Measurements from ENCODE around the gene AUP1. TPM values are rescaled to one million over a fixed set of nuclear protein-coding genes. Genes with fewer than 3 reads are reported as not detected.

The AUP1 gene
- 10 to 100 TPM; 33.6 to 74.5 (median 49.8) TPM for total RNA-seq
- 100 to 1,000 TPM in 1 of 2 donors, 10 to 100 TPM in 1; 77.9 to 168 TPM for polyA plus RNA-seq
- long read RNA-seq, donor 1, transcript AUP1-201 (12 exons, 1,695 nt), result major isoform, 77 of 114 reads
- long read RNA-seq, donor 1, partial matches to known transcripts, result 8 of 114 reads
- long read RNA-seq, donor 1, other reads (novel, unspliced or antisense), result 23 of 114 reads
- long read RNA-seq, donor 2, transcript AUP1-201 (12 exons, 1,695 nt), result major isoform, 455 of 523 reads
- long read RNA-seq, donor 2, transcript AUP1-202 (12 exons, 1,581 nt), result minor isoform, 9 of 523 reads
- long read RNA-seq, donor 2, partial matches to known transcripts, result 14 of 523 reads
- long read RNA-seq, donor 2, other reads (novel, unspliced or antisense), result 42 of 523 reads
- long read RNA-seq, donor 3, transcript AUP1-201 (12 exons, 1,695 nt), result major isoform, 95 of 131 reads
- long read RNA-seq, donor 3, partial matches to known transcripts, result 12 of 131 reads
- long read RNA-seq, donor 3, other reads (novel, unspliced or antisense), result 17 of 131 reads

GRCh38 chr2:74529357-74530238 lies at the start of gene AUP1, which contains the start of gene HTRA2:
Gene AUP1 (minus strand): TSS chr2:74529706. CDS start chr2:74529629, 77 bp downstream.
Gene HTRA2 (plus strand): TSS chr2:74529933. CDS start chr2:74530007, 74 bp downstream.
- peak; percentile 99 for DNase-seq
- 0 to 1% (median 0%) methylated on average over 57 to 87 of the region's 87 CpGs for WGBS, 4 donors
- Histone ChIP-seq H3K36me3 (peaks cover 0 to 61% (median 51%) of the 10 kb centered on the region in 9 donors), H3K27ac (peak within 1 kb of the TSS; percentile 78 to 95 (median 90)), H3K27me3 (no peaks in the 10 kb centered on the region), H3K9me3 (no peaks in the 10 kb centered on the region), H3K4me1 (peaks cover 5 to 36% (median 26%) of the 10 kb centered on the region in 12 donors), H3K4me3 (peak within 1 kb of the TSS; percentile 66 to 99 (median 84))
- intact Hi-C loops (cut with DNase I), result loop anchor here in 8 of 10 donors (1.0 to 10.0 kb wide), 12 partner anchors 17 to 58 kb away; partner anchors contain the start of genes TTC31 (in 5 of the 8), CCDC142 (in 2 of the 8), PCGF1 (in 2 of the 8) and DOK1 (in 1 of the 8)
- peak; percentile 96 to 98 (median 96) for ATAC-seq
- TF ChIP-seq CTCF (IDR thresholded peaks at IDR 0.05) (no peak), POLR2A (IDR thresholded peaks at IDR 0.05) (peak in 1 of 2 donors; percentile 78)

- intact Hi-C loops (cut with DNase I), result loop anchor here in 1 of 10 donors (5.0 kb wide), 1 partner anchor 76 kb away; no protein-coding TSS in a partner anchor
- H3K4me1 ChIP-seq, result peaks cover 0 to 61% (median 7%) of the 10 kb centered on the region in 12 donors
- TF ChIP-seq CTCF (IDR thresholded peaks at IDR 0.05) (no peak), POLR2A (IDR thresholded peaks at IDR 0.05) (no peak)
- WGBS, 4 donors, result 89 to 93% (median 89%) methylated on average over 3 of the region's 3 CpGs
- H3K27me3 ChIP-seq, result peaks cover 0 to 3% (median 0%) of the 10 kb centered on the region in 9 donors
- H3K36me3 ChIP-seq, result no peaks in the 10 kb centered on the region
- peak overlapping the region in 1 of 12 donors; percentile 20 for H3K27ac ChIP-seq
- no peak overlapping the region for H3K4me3 ChIP-seq
- DNase-seq, result no peak
- no peak for ATAC-seq
- H3K9me3 ChIP-seq, result no peaks in the 10 kb centered on the region
These were observed 48.9 kb upstream of the AUP1 start for GRCh38 chr2:74578408-74578807.

- Histone ChIP-seq H3K9me3 (no peaks in the 10 kb centered on the region), H3K36me3 (no peaks in the 10 kb centered on the region), H3K4me1 (peaks cover 0 to 61% (median 5%) of the 10 kb centered on the region in 12 donors), H3K27me3 (peaks cover 0 to 3% (median 0%) of the 10 kb centered on the region in 9 donors), H3K4me3 (peak overlapping the region in 1 of 12 donors; percentile 2), H3K27ac (peak overlapping the region in 8 of 12 donors; percentile 16 to 90 (median 52))
- ATAC-seq (peak; percentile 64 to 91 (median 82)), DNase-seq (peak in 3 of 5 donors; percentile 25 to 65 (median 62))
- no peak for TF ChIP-seq POLR2A (IDR thresholded peaks at IDR 0.05)
- TF ChIP-seq CTCF (IDR thresholded peaks at IDR 0.05), result no peak
- intact Hi-C loops (cut with DNase I), result loop anchor here in 1 of 10 donors (5.0 kb wide), 1 partner anchor 75 kb away; no protein-coding TSS in a partner anchor
- WGBS, 4 donors, result 29 to 37% (median 30%) methylated on average over 2 of the region's 2 CpGs
These were observed 47.9 kb upstream of the AUP1 start for GRCh38 chr2:74577448-74577847.

All from heart left ventricle (tissue), 16 donors.